ENCODE measurements around the gene BOLA3. TPM values are rescaled to one million over a fixed set of nuclear protein-coding genes. Genes with fewer than 3 reads are reported as not detected.

The BOLA3 gene
- total and polyA plus RNA-seq, 10 of the 15 experiments (the other 5 are each of a cell fraction or from before 2014, with no cell fraction given) = 62.6 to 300 (median 134) TPM

GRCh38 chr2:74179063-74179865, 31.6 kb upstream of the BOLA3 start (continued):
- TF ChIP-seq CUX1 (IDR thresholded peaks at IDR 0.05; ENCODE audit: insufficient replicate concordance, low read depth, low read length) = no peak
- no peak for TF ChIP-seq EGR1 (IDR thresholded peaks at IDR 0.05; ENCODE audit: borderline replicate concordance in 1 of 2, low read depth in 2 of 2, low read length in 2 of 2)
- no peak for TF ChIP-seq GABPA (IDR thresholded peaks at IDR 0.05; ENCODE audit: low read depth)
- TF ChIP-seq RUNX3 (IDR thresholded peaks at IDR 0.05; ENCODE audit: low read length) = peak; percentile 50; the same call in 1 of the 2 replicates
- no peak for TF ChIP-seq CHD2 (IDR thresholded peaks at IDR 0.05; ENCODE audit: borderline replicate concordance, low read depth, low read length)
- TF ChIP-seq SRF (IDR thresholded peaks at IDR 0.05; ENCODE audit: low read depth in 2 of 2, low read length in 2 of 2) = no peak
- no peak for TF ChIP-seq RFX5 (IDR thresholded peaks at IDR 0.05; ENCODE audit: low read depth, low read length)
- no peak for TF ChIP-seq CREM (IDR thresholded peaks at IDR 0.05; ENCODE audit: low read depth)
- 0 out of 2 replicates have a peak, but pooled peaks have one; percentile 46 for TF ChIP-seq ATF2 (IDR thresholded peaks at IDR 0.05; ENCODE audit: low read length)
- TF ChIP-seq ZNF24 (IDR thresholded peaks at IDR 0.05) = no peak
- no peak for TF ChIP-seq NFYB (IDR thresholded peaks at IDR 0.05; ENCODE audit: insufficient read depth, low read depth, low read length)
- TF ChIP-seq NBN (IDR thresholded peaks at IDR 0.05) = peak; percentile 84
- no peak for TF ChIP-seq USF2 (IDR thresholded peaks at IDR 0.05; ENCODE audit: borderline replicate concordance, low read depth, low read length)
- TF ChIP-seq HSF1 (IDR thresholded peaks at IDR 0.05; ENCODE audit: low read depth, low read length) = no peak
- TF ChIP-seq E4F1 (IDR thresholded peaks at IDR 0.05; ENCODE audit: borderline replicate concordance, partially characterized antibody) = no peak
- no peak for TF ChIP-seq CHD1 (IDR thresholded peaks at IDR 0.05; ENCODE audit: low read depth, low read length)
- no peak for TF ChIP-seq JUNB (IDR thresholded peaks at IDR 0.05)
- no peak for TF ChIP-seq BMI1 (IDR thresholded peaks at IDR 0.05; ENCODE audit: borderline replicate concordance)
